KMS-11 (cell line): ENCODE data around the gene PRR30.

ENCODE experiments used
- H2AFZ ChIP-seq: fragments of 200-600 bp; sonication (generic); 2 replicates; pipeline ENCODE4 v1.6.1; 2016; ENCODE audit warnings: antibody characterized with exemption, mixed run types, low read depth
- H3K27ac ChIP-seq: fragments of 200-600 bp; sonication (generic); 2 replicates; pipeline ENCODE4 v1.6.1; 2016; ENCODE audit warnings: mild to moderate bottlenecking, mixed run types
- H3K27me3 ChIP-seq: fragments of 200-600 bp; sonication (generic); 2 replicates; pipeline ENCODE4 v1.6.1; 2017; ENCODE audit warnings: mild to moderate bottlenecking, low read depth, mixed run types, moderate library complexity; ENCODE audit not compliant: insufficient read depth
- H3K36me3 ChIP-seq: fragments of 200-600 bp; sonication (generic); 2 replicates; pipeline ENCODE4 v1.6.1; 2017; ENCODE audit warnings: mild to moderate bottlenecking, mixed run types; ENCODE audit not compliant: insufficient read depth
- H3K4me1 ChIP-seq: fragments of 200-600 bp; sonication (generic); 2 replicates; pipeline ENCODE4 v1.6.1; 2016; ENCODE audit warnings: mild to moderate bottlenecking, low read depth, mixed run types; ENCODE audit not compliant: poor library complexity, severe bottlenecking
- H3K4me2 ChIP-seq: fragments of 200-600 bp; sonication (generic); 2 replicates; pipeline ENCODE4 v1.7.0; 2016; ENCODE audit warnings: mild to moderate bottlenecking, mixed run types
- H3K4me3 ChIP-seq: fragments of 200-600 bp; sonication (generic); IDR thresholded peaks from 2 replicates; pipeline ENCODE4 v1.6.1; 2017; ENCODE audit warnings: low read depth, low read length, mixed read lengths; ENCODE audit not compliant: insufficient read depth
- H3K79me2 ChIP-seq: fragments of 200-600 bp; sonication (generic); 2 replicates; pipeline ENCODE4 v1.6.1; 2016; ENCODE audit warnings: low read depth, mixed run types; ENCODE audit not compliant: insufficient read depth
- H3K9ac ChIP-seq: fragments of 200-600 bp; sonication (generic); 2 replicates; pipeline ENCODE4 v1.6.1; 2016; ENCODE audit warnings: mild to moderate bottlenecking, mixed run types
- H4K20me1 ChIP-seq: fragments of 200-600 bp; sonication (generic); 2 replicates; pipeline ENCODE4 v1.6.1; 2016; ENCODE audit warnings: mild to moderate bottlenecking, mixed run types; ENCODE audit not compliant: insufficient read depth
- CTCF ChIP-seq: fragments of 200-600 bp; sonication (generic); conservative IDR thresholded peaks from 2 replicates; pipeline ENCODE4 v1.6.1; 2017; ENCODE audit warnings: low read depth, mild to moderate bottlenecking, antibody characterized with exemption, low read length, moderate library complexity, mixed read lengths

PRR30 gene

GRCh38 chr2:27092696-27093429 lies 46.3 kb downstream of the PRR30 start:
- H3K4me2 ChIP-seq: no peak overlapping the region

GRCh38 chr2:27091746-27092695 lies 47.2 kb downstream of the PRR30 start:
- Histone ChIP-seq H3K4me3 (no peak overlapping the region), H3K79me2 (no peaks in the 10 kb centered on the region), H3K4me1 (peaks cover 9% of the 10 kb centered on the region), H3K27ac (no peak overlapping the region), H2AFZ (no peak overlapping the region), H3K27me3 (no peaks in the 10 kb centered on the region), H3K36me3 (no peaks in the 10 kb centered on the region), H4K20me1 (no peaks in the 10 kb centered on the region), H3K4me2 (no peak overlapping the region), H3K9ac (no peak overlapping the region)
- no peak for TF ChIP-seq CTCF

More at GRCh38 chr2:27092696-27093429, 46.3 kb downstream of the PRR30 start:
- no peaks in the 10 kb centered on the region for H3K36me3 ChIP-seq
- H3K4me1 ChIP-seq: peaks cover 3% of the 10 kb centered on the region
- H3K4me3 ChIP-seq: no peak overlapping the region
- H3K27me3 ChIP-seq: no peaks in the 10 kb centered on the region
- no peak overlapping the region for H3K27ac ChIP-seq
- no peaks in the 10 kb centered on the region for H3K79me2 ChIP-seq
- no peak overlapping the region for H2AFZ ChIP-seq
- H3K9ac ChIP-seq: no peak overlapping the region
- TF ChIP-seq CTCF: no peak
- no peaks in the 10 kb centered on the region for H4K20me1 ChIP-seq

- Histone ChIP-seq H2AFZ (no peak overlapping the region), H3K27me3 (no peaks in the 10 kb centered on the region), H3K27ac (no peak overlapping the region), H3K4me3 (no peak overlapping the region), H3K4me1 (peaks cover 9% of the 10 kb centered on the region), H3K9ac (no peak overlapping the region), H3K36me3 (no peaks in the 10 kb centered on the region), H3K79me2 (no peaks in the 10 kb centered on the region), H4K20me1 (no peaks in the 10 kb centered on the region), H3K4me2 (no peak overlapping the region)
- TF ChIP-seq CTCF: no peak
These were observed 49.9 kb downstream of the PRR30 start for GRCh38 chr2:27089111-27089954.

- H4K20me1 ChIP-seq: no peaks in the 10 kb centered on the region
- H3K27ac ChIP-seq: no peak overlapping the region
- no peaks in the 10 kb centered on the region for H3K27me3 ChIP-seq
- no peaks in the 10 kb centered on the region for H3K36me3 ChIP-seq
- H2AFZ ChIP-seq: no peak overlapping the region
- no peaks in the 10 kb centered on the region for H3K79me2 ChIP-seq
- no peak overlapping the region; the same call in 1 of the 2 replicates for H3K4me2 ChIP-seq
- H3K4me3 ChIP-seq: no peak overlapping the region
- no peak for TF ChIP-seq CTCF
- no peak overlapping the region for H3K9ac ChIP-seq
- H3K4me1 ChIP-seq: peaks cover 9% of the 10 kb centered on the region
These were observed 50.6 kb downstream of the PRR30 start for GRCh38 chr2:27088634-27089033.
